ENCODE data around the gene PLA2G6. TPM values are rescaled to one million over a fixed set of nuclear protein-coding genes. Genes with fewer than 3 reads are reported as not detected.

The PLA2G6 gene
- total RNA-seq, 1 experiment from 2014 or later = 29.9 TPM

GRCh38 chr22:38187413-38188212 lies 6.0 kb upstream of the PLA2G6 start (continued):
- TF ChIP-seq ZNF532 (CRISPR knock-in tag; IDR thresholded peaks at IDR 0.05; ENCODE audit: borderline replicate concordance) = no peak
- TF ChIP-seq, protein P1, sequence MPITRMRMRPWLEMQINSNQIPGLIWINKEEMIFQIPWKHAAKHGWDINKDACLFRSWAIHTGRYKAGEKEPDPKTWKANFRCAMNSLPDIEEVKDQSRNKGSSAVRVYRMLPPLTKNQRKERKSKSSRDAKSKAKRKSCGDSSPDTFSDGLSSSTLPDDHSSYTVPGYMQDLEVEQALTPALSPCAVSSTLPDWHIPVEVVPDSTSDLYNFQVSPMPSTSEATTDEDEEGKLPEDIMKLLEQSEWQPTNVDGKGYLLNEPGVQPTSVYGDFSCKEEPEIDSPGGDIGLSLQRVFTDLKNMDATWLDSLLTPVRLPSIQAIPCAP (CRISPR knock-in tag; IDR thresholded peaks at IDR 0.05) = no peak
- TF ChIP-seq TEAD4 (CRISPR knock-in tag; IDR thresholded peaks at IDR 0.05) = no peak
- no peak for TF ChIP-seq ATF1 (CRISPR knock-in tag; IDR thresholded peaks at IDR 0.05)
- TF ChIP-seq NFYB (CRISPR knock-in tag; conservative IDR thresholded peaks at IDR 0.05; ENCODE audit: low read depth) = no peak
- no peak for TF ChIP-seq MXD4 (CRISPR knock-in tag; IDR thresholded peaks at IDR 0.05; ENCODE audit: borderline replicate concordance)
- TF ChIP-seq, protein P2, sequence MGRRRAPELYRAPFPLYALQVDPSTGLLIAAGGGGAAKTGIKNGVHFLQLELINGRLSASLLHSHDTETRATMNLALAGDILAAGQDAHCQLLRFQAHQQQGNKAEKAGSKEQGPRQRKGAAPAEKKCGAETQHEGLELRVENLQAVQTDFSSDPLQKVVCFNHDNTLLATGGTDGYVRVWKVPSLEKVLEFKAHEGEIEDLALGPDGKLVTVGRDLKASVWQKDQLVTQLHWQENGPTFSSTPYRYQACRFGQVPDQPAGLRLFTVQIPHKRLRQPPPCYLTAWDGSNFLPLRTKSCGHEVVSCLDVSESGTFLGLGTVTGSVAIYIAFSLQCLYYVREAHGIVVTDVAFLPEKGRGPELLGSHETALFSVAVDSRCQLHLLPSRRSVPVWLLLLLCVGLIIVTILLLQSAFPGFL (CRISPR knock-in tag; IDR thresholded peaks at IDR 0.05; ENCODE audit: borderline replicate concordance) = no peak

- Mint-ChIP-seq H3K9me3 (no peaks in the 10 kb centered on the region), H3K36me3 (no peaks in the 10 kb centered on the region), H3K27me3 (ENCODE audit: low read depth) (peaks cover 11% of the 10 kb centered on the region), H3K4me1 (peaks cover 9% of the 10 kb centered on the region), H3K4me3 (no peak overlapping the region), H3K27ac (no peak overlapping the region)
- no peak for DNase-seq (ENCODE audit: low spot score)
- ChIA-PET CTCF (interaction anchor here (1.2 kb wide), 1 partner anchor 71 kb away, joined by 3 read pairs; no protein-coding TSS in a partner anchor), POLR2A (interaction anchor here (1.2 kb wide), 1 partner anchor 15 kb away, joined by 4 read pairs; the partner anchor contains the start of gene MAFF)
- TF ChIP-seq, protein P3, sequence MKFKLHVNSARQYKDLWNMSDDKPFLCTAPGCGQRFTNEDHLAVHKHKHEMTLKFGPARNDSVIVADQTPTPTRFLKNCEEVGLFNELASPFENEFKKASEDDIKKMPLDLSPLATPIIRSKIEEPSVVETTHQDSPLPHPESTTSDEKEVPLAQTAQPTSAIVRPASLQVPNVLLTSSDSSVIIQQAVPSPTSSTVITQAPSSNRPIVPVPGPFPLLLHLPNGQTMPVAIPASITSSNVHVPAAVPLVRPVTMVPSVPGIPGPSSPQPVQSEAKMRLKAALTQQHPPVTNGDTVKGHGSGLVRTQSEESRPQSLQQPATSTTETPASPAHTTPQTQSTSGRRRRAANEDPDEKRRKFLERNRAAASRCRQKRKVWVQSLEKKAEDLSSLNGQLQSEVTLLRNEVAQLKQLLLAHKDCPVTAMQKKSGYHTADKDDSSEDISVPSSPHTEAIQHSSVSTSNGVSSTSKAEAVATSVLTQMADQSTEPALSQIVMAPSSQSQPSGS (CRISPR knock-in tag; IDR thresholded peaks at IDR 0.05; ENCODE audit: borderline replicate concordance, low read depth) = no peak
- no peak for ATAC-seq
Measured at GRCh38 chr22:38186429-38186828, 4.8 kb upstream of the PLA2G6 start.

DNA sequence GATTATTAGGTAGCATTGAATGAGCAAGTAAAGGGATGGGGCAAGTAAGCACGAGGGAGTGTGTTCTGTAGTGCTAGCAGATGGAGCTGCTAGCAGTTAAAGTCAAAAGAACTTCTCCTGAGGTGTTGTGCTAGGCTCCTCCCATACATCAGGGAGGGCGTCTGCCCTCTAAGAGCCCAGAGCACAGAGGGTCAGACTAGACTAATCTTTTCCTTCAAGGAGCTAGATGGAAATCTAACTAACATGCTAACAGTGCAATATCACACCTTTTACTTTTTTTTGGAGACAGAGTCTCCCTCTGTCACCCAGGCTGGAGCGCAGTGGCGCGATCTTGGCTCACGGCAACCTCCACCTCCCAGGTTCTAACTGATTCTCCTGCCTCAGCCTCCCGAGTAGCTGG lies 3.2 kb upstream of the PLA2G6 start:
- ATAC-seq = no peak
- no peak for DNase-seq (ENCODE audit: low spot score)
- CTCF ChIA-PET = interaction anchor here (1.1 to 1.2 kb wide), 2 partner anchors 81 to 87 kb away, joined by 4 read pairs; no protein-coding TSS in a partner anchor
- peaks cover 26% of the 10 kb centered on the region for H3K4me1 Mint-ChIP-seq
- peaks cover 3% of the 10 kb centered on the region for H3K27me3 Mint-ChIP-seq (ENCODE audit: low read depth)
- H3K4me3 Mint-ChIP-seq = no peak overlapping the region
- H3K27ac Mint-ChIP-seq = peak overlapping the region; percentile 34; the same call in 1 of the 2 replicates
- H3K36me3 Mint-ChIP-seq = no peaks in the 10 kb centered on the region
- no peaks in the 10 kb centered on the region for H3K9me3 Mint-ChIP-seq
- POLR2A ChIA-PET = no interaction called here
- no peak for TF ChIP-seq RORB (CRISPR knock-in tag; IDR thresholded peaks at IDR 0.05)
- TF ChIP-seq AFF4 (CRISPR knock-in tag; IDR thresholded peaks at IDR 0.05; ENCODE audit: borderline replicate concordance) = no peak
- TF ChIP-seq, protein P4, sequence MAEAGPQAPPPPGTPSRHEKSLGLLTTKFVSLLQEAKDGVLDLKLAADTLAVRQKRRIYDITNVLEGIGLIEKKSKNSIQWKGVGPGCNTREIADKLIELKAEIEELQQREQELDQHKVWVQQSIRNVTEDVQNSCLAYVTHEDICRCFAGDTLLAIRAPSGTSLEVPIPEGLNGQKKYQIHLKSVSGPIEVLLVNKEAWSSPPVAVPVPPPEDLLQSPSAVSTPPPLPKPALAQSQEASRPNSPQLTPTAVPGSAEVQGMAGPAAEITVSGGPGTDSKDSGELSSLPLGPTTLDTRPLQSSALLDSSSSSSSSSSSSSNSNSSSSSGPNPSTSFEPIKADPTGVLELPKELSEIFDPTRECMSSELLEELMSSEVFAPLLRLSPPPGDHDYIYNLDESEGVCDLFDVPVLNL (CRISPR knock-in tag; IDR thresholded peaks at IDR 0.05; ENCODE audit: borderline replicate concordance, low read depth) = no peak
- no peak for TF ChIP-seq GRHL2 (CRISPR knock-in tag; IDR thresholded peaks at IDR 0.05; ENCODE audit: insufficient replicate concordance, severe bottlenecking)
- TF ChIP-seq, protein P5, sequence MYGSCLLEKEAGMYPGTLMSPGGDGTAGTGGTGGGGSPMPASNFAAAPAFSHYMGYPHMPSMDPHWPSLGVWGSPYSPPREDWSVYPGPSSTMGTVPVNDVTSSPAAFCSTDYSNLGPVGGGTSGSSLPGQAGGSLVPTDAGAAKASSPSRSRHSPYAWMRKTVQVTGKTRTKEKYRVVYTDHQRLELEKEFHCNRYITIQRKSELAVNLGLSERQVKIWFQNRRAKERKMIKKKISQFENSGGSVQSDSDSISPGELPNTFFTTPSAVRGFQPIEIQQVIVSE (CRISPR knock-in tag; IDR thresholded peaks at IDR 0.05; ENCODE audit: borderline replicate concordance) = no peak
- no peak for TF ChIP-seq JUN (CRISPR knock-in tag; IDR thresholded peaks at IDR 0.05)
- TF ChIP-seq, protein P6, sequence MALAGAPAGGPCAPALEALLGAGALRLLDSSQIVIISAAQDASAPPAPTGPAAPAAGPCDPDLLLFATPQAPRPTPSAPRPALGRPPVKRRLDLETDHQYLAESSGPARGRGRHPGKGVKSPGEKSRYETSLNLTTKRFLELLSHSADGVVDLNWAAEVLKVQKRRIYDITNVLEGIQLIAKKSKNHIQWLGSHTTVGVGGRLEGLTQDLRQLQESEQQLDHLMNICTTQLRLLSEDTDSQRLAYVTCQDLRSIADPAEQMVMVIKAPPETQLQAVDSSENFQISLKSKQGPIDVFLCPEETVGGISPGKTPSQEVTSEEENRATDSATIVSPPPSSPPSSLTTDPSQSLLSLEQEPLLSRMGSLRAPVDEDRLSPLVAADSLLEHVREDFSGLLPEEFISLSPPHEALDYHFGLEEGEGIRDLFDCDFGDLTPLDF (CRISPR knock-in tag; IDR thresholded peaks at IDR 0.05) = no peak
- TF ChIP-seq CREM (CRISPR knock-in tag; IDR thresholded peaks at IDR 0.05) = no peak
